ENCODE data around the gene SPTBN2. TPM values are rescaled to one million over a fixed set of nuclear protein-coding genes. Genes with fewer than 3 reads are reported as not detected.

Gene SPTBN2
- total RNA-seq, 1 donor from 2014 or later: 3.0 TPM

DNA sequence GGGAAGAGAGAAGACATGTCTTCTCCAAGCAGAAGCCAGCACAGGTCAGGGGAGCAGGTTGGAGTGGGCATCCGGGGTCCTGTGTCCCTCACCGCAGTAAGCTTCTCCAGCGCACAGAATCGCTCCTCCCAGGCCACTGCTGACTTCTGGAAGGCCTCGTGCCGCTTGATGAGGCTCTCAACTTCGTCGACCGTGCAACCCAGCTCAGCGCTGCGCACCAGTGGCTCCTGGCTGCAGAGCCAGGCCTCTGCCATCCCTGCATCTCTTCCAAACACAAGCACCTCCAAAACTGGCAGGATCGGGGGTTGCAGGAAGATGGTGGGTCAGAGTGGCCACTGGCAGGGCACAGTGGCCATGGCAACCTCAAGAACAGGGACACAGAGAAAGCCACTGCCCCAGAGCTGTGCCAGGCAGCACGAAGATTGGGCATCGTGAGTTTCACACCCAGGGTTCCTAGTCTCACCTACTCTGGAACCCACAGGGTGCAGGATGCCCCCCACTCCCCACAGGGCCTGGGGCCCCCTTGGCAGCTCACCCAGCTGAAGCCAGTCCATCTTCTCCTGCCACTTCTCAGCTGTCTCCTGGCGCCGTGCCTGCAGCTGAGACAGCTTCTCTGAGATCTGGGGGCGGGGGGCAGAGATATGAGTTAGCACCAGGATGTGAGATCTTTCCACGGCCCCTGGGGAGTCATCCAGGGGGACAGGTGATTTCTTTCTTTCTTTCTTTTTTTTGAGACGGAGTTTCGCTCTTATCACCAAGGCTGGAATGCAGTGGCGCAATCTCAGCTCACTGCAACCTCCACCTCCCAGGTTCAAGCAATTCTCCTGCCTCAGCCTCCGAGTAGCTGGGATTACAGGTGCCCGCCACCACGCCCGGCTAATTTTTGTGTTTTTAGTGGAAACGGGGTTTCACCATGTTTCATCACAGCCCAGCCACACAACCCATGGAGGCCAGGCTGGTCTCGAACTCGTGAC, 40.2 kb downstream of the SPTBN2 start:
- Mint-ChIP-seq H3K4me3 (no peak overlapping the region), H3K4me1 (no peaks in the 10 kb centered on the region), H3K9me3 (no peaks in the 10 kb centered on the region), H3K27me3 (no peaks in the 10 kb centered on the region), H3K27ac (no peak overlapping the region), H3K36me3 (ENCODE audit: low read depth) (no peaks in the 10 kb centered on the region)
- TF ChIP-seq, protein P1, sequence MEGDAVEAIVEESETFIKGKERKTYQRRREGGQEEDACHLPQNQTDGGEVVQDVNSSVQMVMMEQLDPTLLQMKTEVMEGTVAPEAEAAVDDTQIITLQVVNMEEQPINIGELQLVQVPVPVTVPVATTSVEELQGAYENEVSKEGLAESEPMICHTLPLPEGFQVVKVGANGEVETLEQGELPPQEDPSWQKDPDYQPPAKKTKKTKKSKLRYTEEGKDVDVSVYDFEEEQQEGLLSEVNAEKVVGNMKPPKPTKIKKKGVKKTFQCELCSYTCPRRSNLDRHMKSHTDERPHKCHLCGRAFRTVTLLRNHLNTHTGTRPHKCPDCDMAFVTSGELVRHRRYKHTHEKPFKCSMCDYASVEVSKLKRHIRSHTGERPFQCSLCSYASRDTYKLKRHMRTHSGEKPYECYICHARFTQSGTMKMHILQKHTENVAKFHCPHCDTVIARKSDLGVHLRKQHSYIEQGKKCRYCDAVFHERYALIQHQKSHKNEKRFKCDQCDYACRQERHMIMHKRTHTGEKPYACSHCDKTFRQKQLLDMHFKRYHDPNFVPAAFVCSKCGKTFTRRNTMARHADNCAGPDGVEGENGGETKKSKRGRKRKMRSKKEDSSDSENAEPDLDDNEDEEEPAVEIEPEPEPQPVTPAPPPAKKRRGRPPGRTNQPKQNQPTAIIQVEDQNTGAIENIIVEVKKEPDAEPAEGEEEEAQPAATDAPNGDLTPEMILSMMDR (IDR thresholded peaks at IDR 0.05): no peak
- intact Hi-C loops (cut with micrococcal nuclease): no loop called here
- ATAC-seq (ENCODE audit: low read depth) (no peak), DNase-seq (no peak)
- ChIA-PET POLR2A (no interaction called here), CTCF (no interaction called here)

DNA sequence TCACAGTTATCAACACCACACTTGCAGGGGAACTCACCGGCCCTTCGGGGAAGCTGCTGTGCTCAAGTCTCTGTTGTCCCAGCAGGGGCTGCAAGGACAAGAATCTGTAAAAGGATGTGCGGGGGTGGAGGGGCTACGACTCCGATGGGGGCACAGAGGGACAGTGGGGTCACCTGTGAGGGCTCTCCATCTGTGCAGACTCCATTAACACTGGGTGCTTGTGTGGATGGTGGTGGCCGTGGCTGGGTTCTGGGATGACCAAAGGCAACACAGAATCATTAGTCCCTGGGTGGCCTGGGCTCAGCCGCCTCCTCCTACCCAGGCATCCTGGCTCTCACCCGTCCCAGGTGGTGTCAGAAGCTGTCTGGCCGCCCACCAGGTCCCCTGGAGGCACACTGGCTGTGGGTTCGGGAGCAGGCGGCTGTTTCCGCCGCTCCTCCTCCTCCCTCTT, 41.2 kb downstream of the SPTBN2 start:
- ChIA-PET CTCF (no interaction called here), POLR2A (no interaction called here)
- TF ChIP-seq, protein P1 (IDR thresholded peaks at IDR 0.05): no peak
- intact Hi-C loops (cut with micrococcal nuclease): no loop called here
- ATAC-seq (ENCODE audit: low read depth) (no peak), DNase-seq (no peak)
- H3K4me3 Mint-ChIP-seq: no peak overlapping the region
- no peaks in the 10 kb centered on the region for H3K27me3 Mint-ChIP-seq
- H3K36me3 Mint-ChIP-seq (ENCODE audit: low read depth): no peaks in the 10 kb centered on the region
- no peaks in the 10 kb centered on the region for H3K9me3 Mint-ChIP-seq
- no peaks in the 10 kb centered on the region for H3K4me1 Mint-ChIP-seq
- no peak overlapping the region for H3K27ac Mint-ChIP-seq

DNA sequence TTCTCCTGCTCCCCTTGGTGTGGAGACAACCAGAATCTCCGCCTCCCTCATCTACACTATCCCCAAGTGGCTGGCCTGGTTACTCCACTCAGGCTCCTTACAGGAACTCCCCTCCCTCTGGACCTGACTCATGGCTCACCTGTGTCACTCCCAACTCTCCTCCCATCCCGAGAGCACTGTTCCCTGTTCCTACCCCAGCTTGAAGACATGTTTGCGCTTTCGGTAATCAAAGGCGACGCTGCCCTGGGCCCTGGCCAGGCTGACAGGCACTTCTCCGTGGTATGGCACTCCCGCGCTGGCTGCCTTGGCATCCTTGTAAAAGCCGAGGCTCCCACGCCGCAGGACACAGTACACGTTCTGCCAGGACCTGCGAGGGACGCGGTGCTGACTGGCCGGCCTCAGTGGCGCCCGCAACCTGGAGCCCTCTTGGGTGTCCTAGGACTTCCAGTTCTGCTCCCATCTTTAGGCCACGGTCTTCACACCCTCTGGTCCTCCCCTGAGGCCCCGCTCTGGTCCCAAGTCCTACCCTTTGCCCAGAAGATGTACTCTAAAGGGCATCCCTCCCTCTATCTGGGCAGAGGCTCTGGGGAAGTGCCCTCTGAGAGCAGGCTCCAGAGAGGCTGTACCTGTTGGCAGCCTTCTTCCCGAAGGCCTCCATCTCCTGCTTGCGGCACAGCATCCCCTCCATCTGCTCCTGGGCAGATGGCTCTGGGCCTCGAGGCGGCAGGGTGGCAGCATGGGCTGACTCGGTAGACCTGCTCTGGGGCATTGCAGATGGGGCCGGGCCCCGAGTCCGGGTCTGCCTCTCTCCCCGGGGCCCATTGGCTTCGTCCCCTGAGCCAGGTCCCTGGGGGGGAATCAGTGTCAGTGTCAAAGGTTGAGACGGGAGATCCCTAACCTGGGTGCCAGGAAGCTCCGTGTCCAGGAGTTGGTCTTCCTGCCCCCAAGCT, 41.9 kb downstream of the SPTBN2 start:
- no peaks in the 10 kb centered on the region for H3K27me3 Mint-ChIP-seq
- no peak for ATAC-seq (ENCODE audit: low read depth)
- CTCF ChIA-PET: no interaction called here

DNA sequence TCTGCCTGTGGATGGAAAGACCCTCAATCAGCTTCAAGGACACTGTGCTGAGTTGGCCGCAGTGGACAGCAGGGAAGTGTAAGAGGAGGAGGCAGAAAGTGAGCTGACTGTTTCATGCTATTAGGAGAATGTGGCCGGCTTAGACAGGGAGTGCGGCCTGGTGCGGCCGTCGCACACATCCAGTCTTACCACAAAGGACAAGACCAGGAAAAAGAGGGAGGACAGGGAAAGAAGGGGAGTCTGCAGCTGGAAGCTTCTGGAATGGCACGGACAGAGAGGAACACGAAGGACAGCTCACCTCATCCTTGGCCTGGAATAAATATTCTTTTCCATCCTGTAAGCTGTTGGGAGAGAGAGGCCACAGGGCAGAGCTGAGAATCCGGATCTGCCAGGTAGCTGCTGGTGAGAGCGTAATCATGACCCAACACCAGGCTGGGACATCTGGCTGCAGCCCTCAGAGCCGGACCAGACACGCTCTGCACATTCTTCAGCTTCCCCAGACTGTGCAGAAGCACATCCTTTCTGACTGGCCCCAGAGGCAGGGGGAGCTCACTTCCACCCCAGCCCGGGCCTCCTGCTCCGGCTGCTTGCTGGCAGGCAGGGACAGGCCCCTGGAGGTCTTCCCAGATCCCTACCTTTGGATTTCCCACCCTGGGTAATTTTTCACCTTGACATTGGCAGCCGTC, 42.8 kb downstream of the SPTBN2 start:
- DNase-seq (no peak), ATAC-seq (ENCODE audit: low read depth) (no peak)
- no peaks in the 10 kb centered on the region for H3K27me3 Mint-ChIP-seq
- TF ChIP-seq, protein P1 (IDR thresholded peaks at IDR 0.05): no peak
- POLR2A ChIA-PET: no interaction called here
- intact Hi-C loops (cut with micrococcal nuclease): no loop called here
- no peaks in the 10 kb centered on the region for H3K36me3 Mint-ChIP-seq (ENCODE audit: low read depth)
- H3K4me1 Mint-ChIP-seq: no peaks in the 10 kb centered on the region
- H3K9me3 Mint-ChIP-seq: no peaks in the 10 kb centered on the region
- CTCF ChIA-PET: interaction anchor here (0.9 kb wide), 1 partner anchor 148 kb away, joined by 3 read pairs; no protein-coding TSS in a partner anchor
- H3K4me3 Mint-ChIP-seq: no peak overlapping the region
- no peak overlapping the region for H3K27ac Mint-ChIP-seq

More for the DNA sequence above, 41.9 kb downstream of the SPTBN2 start:
- Mint-ChIP-seq H3K27ac (no peak overlapping the region), H3K36me3 (ENCODE audit: low read depth) (no peaks in the 10 kb centered on the region), H3K4me1 (no peaks in the 10 kb centered on the region), H3K9me3 (no peaks in the 10 kb centered on the region), H3K4me3 (no peak overlapping the region)
- DNase-seq: no peak
- intact Hi-C loops (cut with micrococcal nuclease): no loop called here
- TF ChIP-seq, protein P1 (IDR thresholded peaks at IDR 0.05): no peak
- POLR2A ChIA-PET: no interaction called here
